OCI-LY7 (cell line): Measurements from ENCODE around the gene LYRM4.

Experiments
- EZH2phosphoT487 ChIP-seq: fragments of 200-600 bp; sonication (generic); IDR thresholded peaks from 2 replicates; pipeline ENCODE4 v1.6.1; 2018; ENCODE audit warnings: low read depth, borderline replicate concordance, mild to moderate bottlenecking, mixed run types, antibody characterized with exemption, low read length, moderate library complexity, mixed read lengths
- TF ChIP-seq, protein P1 (sequence below): fragments of 200-600 bp; sonication (generic); conservative IDR thresholded peaks from 2 replicates; pipeline ENCODE4 v1.5.1; 2014; ENCODE audit warnings: mild to moderate bottlenecking, antibody characterized with exemption, low read length, moderate library complexity, mixed read lengths

DNA sequence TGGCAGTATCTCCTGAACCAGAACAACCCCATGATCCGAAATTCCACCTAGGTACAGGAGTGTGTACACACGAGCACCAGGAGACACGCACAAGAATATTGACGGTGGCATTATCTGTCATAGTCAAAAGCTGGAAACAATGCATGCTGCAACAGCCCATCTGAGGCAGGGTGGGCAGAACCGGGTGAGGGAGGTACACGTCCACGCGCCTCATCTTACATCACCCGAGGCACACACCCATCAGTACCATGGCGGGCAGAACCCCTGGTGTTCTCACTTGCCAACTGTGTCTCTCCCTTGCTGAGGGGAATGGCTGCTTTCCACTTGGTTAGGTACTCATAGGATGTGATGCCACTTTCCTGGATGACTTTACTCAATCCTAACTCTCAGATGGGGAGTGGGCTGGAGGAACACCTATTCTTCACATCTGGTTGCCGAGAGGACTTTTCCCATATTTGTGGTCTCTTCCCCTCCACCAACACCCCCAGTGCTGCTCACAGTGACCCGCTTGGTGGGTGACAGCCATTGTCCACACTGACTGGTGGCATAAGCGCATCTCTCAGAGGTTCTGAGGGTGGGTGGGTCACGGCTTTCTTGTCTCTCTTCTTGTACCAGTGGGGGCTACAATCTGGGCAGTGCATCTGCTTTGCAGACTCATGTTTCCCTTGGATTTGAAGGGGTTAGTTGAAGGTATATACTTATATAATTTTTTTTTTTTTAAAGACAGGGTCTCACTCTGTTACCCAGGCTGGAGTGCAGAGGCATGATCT lies 162.1 kb downstream of the LYRM4 start:
- TF ChIP-seq, protein P1, sequence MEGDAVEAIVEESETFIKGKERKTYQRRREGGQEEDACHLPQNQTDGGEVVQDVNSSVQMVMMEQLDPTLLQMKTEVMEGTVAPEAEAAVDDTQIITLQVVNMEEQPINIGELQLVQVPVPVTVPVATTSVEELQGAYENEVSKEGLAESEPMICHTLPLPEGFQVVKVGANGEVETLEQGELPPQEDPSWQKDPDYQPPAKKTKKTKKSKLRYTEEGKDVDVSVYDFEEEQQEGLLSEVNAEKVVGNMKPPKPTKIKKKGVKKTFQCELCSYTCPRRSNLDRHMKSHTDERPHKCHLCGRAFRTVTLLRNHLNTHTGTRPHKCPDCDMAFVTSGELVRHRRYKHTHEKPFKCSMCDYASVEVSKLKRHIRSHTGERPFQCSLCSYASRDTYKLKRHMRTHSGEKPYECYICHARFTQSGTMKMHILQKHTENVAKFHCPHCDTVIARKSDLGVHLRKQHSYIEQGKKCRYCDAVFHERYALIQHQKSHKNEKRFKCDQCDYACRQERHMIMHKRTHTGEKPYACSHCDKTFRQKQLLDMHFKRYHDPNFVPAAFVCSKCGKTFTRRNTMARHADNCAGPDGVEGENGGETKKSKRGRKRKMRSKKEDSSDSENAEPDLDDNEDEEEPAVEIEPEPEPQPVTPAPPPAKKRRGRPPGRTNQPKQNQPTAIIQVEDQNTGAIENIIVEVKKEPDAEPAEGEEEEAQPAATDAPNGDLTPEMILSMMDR = no peak
- no peak for TF ChIP-seq EZH2phosphoT487
